Measurements from ENCODE around the gene ITSN1.

- no peak for TF ChIP-seq CTCF (IDR thresholded peaks at IDR 0.05)
- no peak for TF ChIP-seq POLR2AphosphoS5 (IDR thresholded peaks at IDR 0.05; ENCODE audit: low read depth, low read length)
- no peak for TF ChIP-seq TCF7L2 (IDR thresholded peaks at IDR 0.05; ENCODE audit: low read depth, low read length)
- TF ChIP-seq, protein P1, sequence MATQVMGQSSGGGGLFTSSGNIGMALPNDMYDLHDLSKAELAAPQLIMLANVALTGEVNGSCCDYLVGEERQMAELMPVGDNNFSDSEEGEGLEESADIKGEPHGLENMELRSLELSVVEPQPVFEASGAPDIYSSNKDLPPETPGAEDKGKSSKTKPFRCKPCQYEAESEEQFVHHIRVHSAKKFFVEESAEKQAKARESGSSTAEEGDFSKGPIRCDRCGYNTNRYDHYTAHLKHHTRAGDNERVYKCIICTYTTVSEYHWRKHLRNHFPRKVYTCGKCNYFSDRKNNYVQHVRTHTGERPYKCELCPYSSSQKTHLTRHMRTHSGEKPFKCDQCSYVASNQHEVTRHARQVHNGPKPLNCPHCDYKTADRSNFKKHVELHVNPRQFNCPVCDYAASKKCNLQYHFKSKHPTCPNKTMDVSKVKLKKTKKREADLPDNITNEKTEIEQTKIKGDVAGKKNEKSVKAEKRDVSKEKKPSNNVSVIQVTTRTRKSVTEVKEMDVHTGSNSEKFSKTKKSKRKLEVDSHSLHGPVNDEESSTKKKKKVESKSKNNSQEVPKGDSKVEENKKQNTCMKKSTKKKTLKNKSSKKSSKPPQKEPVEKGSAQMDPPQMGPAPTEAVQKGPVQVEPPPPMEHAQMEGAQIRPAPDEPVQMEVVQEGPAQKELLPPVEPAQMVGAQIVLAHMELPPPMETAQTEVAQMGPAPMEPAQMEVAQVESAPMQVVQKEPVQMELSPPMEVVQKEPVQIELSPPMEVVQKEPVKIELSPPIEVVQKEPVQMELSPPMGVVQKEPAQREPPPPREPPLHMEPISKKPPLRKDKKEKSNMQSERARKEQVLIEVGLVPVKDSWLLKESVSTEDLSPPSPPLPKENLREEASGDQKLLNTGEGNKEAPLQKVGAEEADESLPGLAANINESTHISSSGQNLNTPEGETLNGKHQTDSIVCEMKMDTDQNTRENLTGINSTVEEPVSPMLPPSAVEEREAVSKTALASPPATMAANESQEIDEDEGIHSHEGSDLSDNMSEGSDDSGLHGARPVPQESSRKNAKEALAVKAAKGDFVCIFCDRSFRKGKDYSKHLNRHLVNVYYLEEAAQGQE (IDR thresholded peaks at IDR 0.05; ENCODE audit: insufficient read depth in 1 of 2, low read depth in 2 of 2, low read length in 1 of 2), result no peak
- no peak for TF ChIP-seq SIN3A (IDR thresholded peaks at IDR 0.05; ENCODE audit: borderline replicate concordance, insufficient read depth, low read depth, low read length)
These were observed 18.1 kb downstream of the ITSN1 start for GRCh38 chr21:33660406-33660805.
